HG02759 (cell line): ENCODE data around the gene PIP5KL1.

Experiments used
- ATAC-seq: cut with Tn5 transposase; IDR thresholded peaks from one replicate; pipeline ENCODE4 v1.9.1; 2021; ENCODE audit warnings: mild to moderate bottlenecking, moderate library complexity; ENCODE audit not compliant: unreplicated experiment

PIP5KL1 gene

GRCh38 chr9:127934986-127935385 is 4.4 kb upstream of the PIP5KL1 start:
- ATAC-seq = no peak

GRCh38 chr9:127934248-127934647 is 3.7 kb upstream of the PIP5KL1 start:
- ATAC-seq = no peak

GRCh38 chr9:127931092-127931881 is 710 bp upstream of the PIP5KL1 start:
- peak; percentile 30 for ATAC-seq

GRCh38 chr9:127929625-127929979 is 975 bp downstream of the PIP5KL1 start:
- ATAC-seq = no peak

- no peak for ATAC-seq
Measured at GRCh38 chr9:127928676-127929624, 1.6 kb downstream of the PIP5KL1 start.

- no peak for ATAC-seq
Measured at GRCh38 chr9:127927988-127928675, 2.4 kb downstream of the PIP5KL1 start.

- ATAC-seq = no peak
Measured at GRCh38 chr9:127927201-127927987, 3.2 kb downstream of the PIP5KL1 start.

- no peak for ATAC-seq
Measured at GRCh38 chr9:127926906-127927200, 3.7 kb downstream of the PIP5KL1 start.

- ATAC-seq = no peak
Measured at GRCh38 chr9:127925959-127926905, 4.3 kb downstream of the PIP5KL1 start.

- no peak for ATAC-seq
Measured at GRCh38 chr9:127924736-127925444, 5.7 kb downstream of the PIP5KL1 start.

- no peak for ATAC-seq
Measured at GRCh38 chr9:127923771-127924170, 6.8 kb downstream of the PIP5KL1 start.

- no peak for ATAC-seq
Measured at GRCh38 chr9:127923046-127923445, 7.5 kb downstream of the PIP5KL1 start.

GRCh38 chr9:127921557-127922120 is 8.9 kb downstream of the PIP5KL1 start:
- ATAC-seq = no peak

GRCh38 chr9:127920794-127921193 is 9.8 kb downstream of the PIP5KL1 start:
- no peak for ATAC-seq

- ATAC-seq = no peak
Measured at GRCh38 chr9:127919253-127919815, 11.2 kb downstream of the PIP5KL1 start.

- no peak for ATAC-seq
Measured at GRCh38 chr9:127918183-127919107, 12.1 kb downstream of the PIP5KL1 start.

- peak; percentile 27 for ATAC-seq
Measured at GRCh38 chr9:127917603-127918002, 13.0 kb downstream of the PIP5KL1 start.
